ENCODE measurements around the gene C16orf95.

Gene C16orf95

DNA sequence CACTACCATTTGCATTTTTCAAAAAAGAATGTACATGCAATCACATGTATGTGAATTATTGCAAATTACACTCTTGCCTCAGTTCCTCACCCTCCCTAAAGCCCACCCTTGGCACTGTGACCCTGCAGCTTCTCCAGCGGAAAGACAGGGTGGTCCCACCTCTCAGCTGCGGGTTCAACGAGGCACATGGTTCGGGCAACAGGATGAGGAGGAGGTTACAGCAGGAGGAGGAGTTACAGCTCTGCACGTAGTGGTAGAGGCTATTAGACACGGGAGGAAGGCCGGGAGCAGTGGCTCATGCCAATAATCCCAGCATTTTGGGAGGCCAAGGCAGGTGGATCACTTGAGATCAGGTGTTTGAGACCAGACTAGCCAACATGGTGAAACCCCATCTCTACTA is 5.2 kb downstream of the C16orf95 start:
- no peak for TF ChIP-seq YY1 (IDR thresholded peaks at IDR 0.05; ENCODE audit: low read depth)
- no peak for TF ChIP-seq CEBPB (IDR thresholded peaks at IDR 0.05)
- no peak for TF ChIP-seq EGR1 (IDR thresholded peaks at IDR 0.05)
- no peak for TF ChIP-seq ZBTB7A (IDR thresholded peaks at IDR 0.05; ENCODE audit: low read depth)
- TF ChIP-seq EP300 (IDR thresholded peaks at IDR 0.05; ENCODE audit: borderline replicate concordance): no peak
- no peak for TF ChIP-seq TAF1 (IDR thresholded peaks at IDR 0.05; ENCODE audit: low read depth)
- no peak for TF ChIP-seq MAX (IDR thresholded peaks at IDR 0.05)
- TF ChIP-seq FOXM1 (IDR thresholded peaks at IDR 0.05; ENCODE audit: borderline replicate concordance, low read depth): no peak
- TF ChIP-seq NFIC (IDR thresholded peaks at IDR 0.05): no peak
- TF ChIP-seq RAD21 (IDR thresholded peaks at IDR 0.05; ENCODE audit: low read depth): no peak
- TF ChIP-seq, protein P1, sequence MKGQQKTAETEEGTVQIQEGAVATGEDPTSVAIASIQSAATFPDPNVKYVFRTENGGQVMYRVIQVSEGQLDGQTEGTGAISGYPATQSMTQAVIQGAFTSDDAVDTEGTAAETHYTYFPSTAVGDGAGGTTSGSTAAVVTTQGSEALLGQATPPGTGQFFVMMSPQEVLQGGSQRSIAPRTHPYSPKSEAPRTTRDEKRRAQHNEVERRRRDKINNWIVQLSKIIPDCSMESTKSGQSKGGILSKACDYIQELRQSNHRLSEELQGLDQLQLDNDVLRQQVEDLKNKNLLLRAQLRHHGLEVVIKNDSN (IDR thresholded peaks at IDR 0.05): no peak
- TF ChIP-seq, protein P2, sequence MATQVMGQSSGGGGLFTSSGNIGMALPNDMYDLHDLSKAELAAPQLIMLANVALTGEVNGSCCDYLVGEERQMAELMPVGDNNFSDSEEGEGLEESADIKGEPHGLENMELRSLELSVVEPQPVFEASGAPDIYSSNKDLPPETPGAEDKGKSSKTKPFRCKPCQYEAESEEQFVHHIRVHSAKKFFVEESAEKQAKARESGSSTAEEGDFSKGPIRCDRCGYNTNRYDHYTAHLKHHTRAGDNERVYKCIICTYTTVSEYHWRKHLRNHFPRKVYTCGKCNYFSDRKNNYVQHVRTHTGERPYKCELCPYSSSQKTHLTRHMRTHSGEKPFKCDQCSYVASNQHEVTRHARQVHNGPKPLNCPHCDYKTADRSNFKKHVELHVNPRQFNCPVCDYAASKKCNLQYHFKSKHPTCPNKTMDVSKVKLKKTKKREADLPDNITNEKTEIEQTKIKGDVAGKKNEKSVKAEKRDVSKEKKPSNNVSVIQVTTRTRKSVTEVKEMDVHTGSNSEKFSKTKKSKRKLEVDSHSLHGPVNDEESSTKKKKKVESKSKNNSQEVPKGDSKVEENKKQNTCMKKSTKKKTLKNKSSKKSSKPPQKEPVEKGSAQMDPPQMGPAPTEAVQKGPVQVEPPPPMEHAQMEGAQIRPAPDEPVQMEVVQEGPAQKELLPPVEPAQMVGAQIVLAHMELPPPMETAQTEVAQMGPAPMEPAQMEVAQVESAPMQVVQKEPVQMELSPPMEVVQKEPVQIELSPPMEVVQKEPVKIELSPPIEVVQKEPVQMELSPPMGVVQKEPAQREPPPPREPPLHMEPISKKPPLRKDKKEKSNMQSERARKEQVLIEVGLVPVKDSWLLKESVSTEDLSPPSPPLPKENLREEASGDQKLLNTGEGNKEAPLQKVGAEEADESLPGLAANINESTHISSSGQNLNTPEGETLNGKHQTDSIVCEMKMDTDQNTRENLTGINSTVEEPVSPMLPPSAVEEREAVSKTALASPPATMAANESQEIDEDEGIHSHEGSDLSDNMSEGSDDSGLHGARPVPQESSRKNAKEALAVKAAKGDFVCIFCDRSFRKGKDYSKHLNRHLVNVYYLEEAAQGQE (IDR thresholded peaks at IDR 0.05; ENCODE audit: low read depth): no peak
- TF ChIP-seq CREB1 (IDR thresholded peaks at IDR 0.05; ENCODE audit: low read depth): no peak
- TF ChIP-seq TEAD4 (IDR thresholded peaks at IDR 0.05): no peak
- no peak for TF ChIP-seq TCF12 (IDR thresholded peaks at IDR 0.05; ENCODE audit: low read depth)

- TF ChIP-seq MAX (IDR thresholded peaks at IDR 0.05) (no peak), EP300 (IDR thresholded peaks at IDR 0.05; ENCODE audit: borderline replicate concordance) (no peak), ZBTB7A (IDR thresholded peaks at IDR 0.05; ENCODE audit: low read depth) (no peak), CREB1 (IDR thresholded peaks at IDR 0.05; ENCODE audit: low read depth) (no peak), TEAD4 (IDR thresholded peaks at IDR 0.05) (no peak), TAF1 (IDR thresholded peaks at IDR 0.05; ENCODE audit: low read depth) (no peak), EGR1 (IDR thresholded peaks at IDR 0.05) (no peak), RAD21 (IDR thresholded peaks at IDR 0.05; ENCODE audit: low read depth) (no peak), NFIC (IDR thresholded peaks at IDR 0.05) (no peak), TCF12 (IDR thresholded peaks at IDR 0.05; ENCODE audit: low read depth) (no peak), YY1 (IDR thresholded peaks at IDR 0.05; ENCODE audit: low read depth) (no peak)
- TF ChIP-seq, protein P2 (IDR thresholded peaks at IDR 0.05; ENCODE audit: low read depth): no peak
- TF ChIP-seq, protein P1 (IDR thresholded peaks at IDR 0.05): no peak
Observed at GRCh38 chr16:87311387-87311786, 5.8 kb downstream of the C16orf95 start.

DNA sequence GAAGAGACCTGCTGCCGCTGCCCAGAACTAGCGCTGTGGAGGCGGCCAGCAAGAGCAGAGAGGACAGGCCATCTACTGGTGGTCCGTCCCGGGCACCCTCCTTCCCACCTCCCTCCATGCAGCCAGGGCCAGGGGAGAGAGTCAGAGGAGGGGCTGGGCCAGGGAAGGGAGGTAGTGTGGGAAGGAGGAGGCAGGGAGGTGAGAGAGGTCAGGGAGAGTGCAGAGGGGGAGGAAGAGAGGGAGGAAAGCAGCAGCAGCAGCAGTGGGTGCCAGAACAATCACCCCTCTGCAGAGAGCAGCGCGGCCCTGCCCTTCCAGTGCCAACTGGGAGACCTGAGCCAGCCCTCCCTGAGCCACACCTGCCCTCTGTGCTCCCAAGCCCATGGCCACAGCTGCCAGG is 6.6 kb downstream of the C16orf95 start:
- no peak for TF ChIP-seq TCF12 (IDR thresholded peaks at IDR 0.05; ENCODE audit: low read depth)
- no peak for TF ChIP-seq FOXM1 (IDR thresholded peaks at IDR 0.05; ENCODE audit: borderline replicate concordance, low read depth)

DNA sequence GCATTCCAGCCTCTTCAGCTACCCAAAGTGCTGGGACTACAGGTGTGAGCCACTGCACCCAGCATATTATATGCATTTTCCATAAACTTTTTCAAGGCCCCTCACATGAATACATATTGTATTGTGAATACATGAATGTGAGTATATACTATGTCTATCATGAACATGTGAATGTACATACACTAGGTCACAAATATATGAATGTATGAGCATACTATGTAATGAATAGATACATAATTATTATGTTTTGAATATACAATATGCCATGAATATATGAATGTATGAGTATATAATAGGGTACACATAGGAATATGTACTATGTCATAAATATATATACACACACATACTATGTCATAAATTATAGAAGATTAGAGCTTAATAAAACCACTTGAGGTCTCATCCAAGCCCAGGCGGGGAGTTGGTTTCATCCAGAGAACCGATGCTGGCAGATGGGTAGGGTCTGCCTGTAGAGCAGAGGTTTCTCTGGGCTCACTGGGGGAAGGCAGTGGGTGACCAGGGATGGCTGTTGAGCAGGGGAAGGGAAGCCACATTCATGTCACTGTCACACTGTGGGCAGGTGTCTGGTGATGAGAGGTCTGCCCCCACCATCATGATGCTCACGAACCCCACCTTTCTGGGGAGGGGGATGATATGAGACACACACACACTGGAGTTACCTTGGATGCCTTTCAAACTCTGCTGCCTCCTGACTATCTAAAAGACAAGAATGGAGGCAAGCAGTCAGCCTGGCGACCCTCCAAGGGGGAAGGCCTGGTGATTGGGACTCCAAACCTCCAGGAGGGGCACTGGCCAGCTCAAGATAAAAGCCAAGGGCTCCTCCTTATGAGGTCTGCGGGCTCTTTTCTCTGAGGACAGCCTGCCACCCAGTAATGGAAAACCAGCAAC is 7.3 kb downstream of the C16orf95 start:
- TF ChIP-seq TEAD4 (IDR thresholded peaks at IDR 0.05) (no peak), NFIC (IDR thresholded peaks at IDR 0.05) (no peak), CREB1 (IDR thresholded peaks at IDR 0.05; ENCODE audit: low read depth) (no peak), MAX (IDR thresholded peaks at IDR 0.05) (no peak), FOXM1 (IDR thresholded peaks at IDR 0.05; ENCODE audit: borderline replicate concordance, low read depth) (no peak), TAF1 (IDR thresholded peaks at IDR 0.05; ENCODE audit: low read depth) (no peak), CEBPB (IDR thresholded peaks at IDR 0.05) (no peak), YY1 (IDR thresholded peaks at IDR 0.05; ENCODE audit: low read depth) (no peak), EP300 (IDR thresholded peaks at IDR 0.05; ENCODE audit: borderline replicate concordance) (no peak), ZBTB7A (IDR thresholded peaks at IDR 0.05; ENCODE audit: low read depth) (no peak), EGR1 (IDR thresholded peaks at IDR 0.05) (no peak), TCF12 (IDR thresholded peaks at IDR 0.05; ENCODE audit: low read depth) (no peak), RAD21 (IDR thresholded peaks at IDR 0.05; ENCODE audit: low read depth) (no peak)
- TF ChIP-seq, protein P1 (IDR thresholded peaks at IDR 0.05): no peak
- TF ChIP-seq, protein P2 (IDR thresholded peaks at IDR 0.05; ENCODE audit: low read depth): no peak

All from Ishikawa (cell line).